HEK293 (cell line): ENCODE results near the gene METTL5.

Source experiments
- ZFP37 ChIP-seq: fragments of 450-650 bp; formaldehyde crosslinking; IDR thresholded peaks from 2 replicates; pipeline ENCODE4 v1.5.1; 2016; ENCODE audit warnings: missing biosample characterization, missing genetic modification characterization
- TF ChIP-seq, protein P1 (sequence below): fragments of 450-650 bp; formaldehyde crosslinking; IDR thresholded peaks from 2 replicates; pipeline ENCODE4 v1.5.1; 2016; ENCODE audit warnings: missing biosample characterization, missing genetic modification characterization
- TF ChIP-seq, protein P2 (sequence below): fragments of 450-650 bp; formaldehyde crosslinking; IDR thresholded peaks from 2 replicates; pipeline ENCODE4 v1.5.1; 2016; ENCODE audit warnings: missing biosample characterization, missing genetic modification characterization

DNA sequence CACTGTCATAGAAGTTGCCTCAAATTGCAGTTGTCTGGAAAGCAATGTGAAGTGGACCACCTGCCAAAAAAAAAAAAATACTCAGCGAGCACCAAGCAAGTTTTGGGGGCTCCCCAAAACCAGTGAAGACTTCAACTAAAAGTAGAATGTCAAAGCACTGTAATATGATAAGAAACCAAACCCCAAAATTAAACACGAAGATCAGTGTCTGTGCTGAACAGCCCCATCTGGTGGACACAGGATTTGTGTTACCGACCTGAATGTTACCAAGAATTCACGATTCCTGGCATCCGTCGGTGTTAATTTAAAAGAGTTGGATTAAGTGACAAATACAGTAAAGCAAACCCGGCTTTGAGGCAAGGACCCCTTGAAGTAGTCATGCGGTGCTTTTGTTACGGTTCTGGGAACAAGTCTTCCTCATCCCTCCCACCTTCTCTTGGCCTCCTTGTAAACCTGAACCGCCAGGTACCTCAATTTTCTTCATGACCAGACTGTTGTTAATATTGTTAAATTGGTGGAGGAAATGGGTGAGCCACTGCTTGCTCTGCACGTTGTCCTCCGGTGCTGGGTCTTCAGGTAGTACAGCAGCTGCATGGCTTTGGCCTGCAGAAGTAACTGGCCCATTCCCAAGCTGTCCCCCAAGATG lies 57.3 kb downstream of the METTL5 start:
- no peak for TF ChIP-seq ZFP37 (tag by site-specific recombination)
- TF ChIP-seq, protein P1, sequence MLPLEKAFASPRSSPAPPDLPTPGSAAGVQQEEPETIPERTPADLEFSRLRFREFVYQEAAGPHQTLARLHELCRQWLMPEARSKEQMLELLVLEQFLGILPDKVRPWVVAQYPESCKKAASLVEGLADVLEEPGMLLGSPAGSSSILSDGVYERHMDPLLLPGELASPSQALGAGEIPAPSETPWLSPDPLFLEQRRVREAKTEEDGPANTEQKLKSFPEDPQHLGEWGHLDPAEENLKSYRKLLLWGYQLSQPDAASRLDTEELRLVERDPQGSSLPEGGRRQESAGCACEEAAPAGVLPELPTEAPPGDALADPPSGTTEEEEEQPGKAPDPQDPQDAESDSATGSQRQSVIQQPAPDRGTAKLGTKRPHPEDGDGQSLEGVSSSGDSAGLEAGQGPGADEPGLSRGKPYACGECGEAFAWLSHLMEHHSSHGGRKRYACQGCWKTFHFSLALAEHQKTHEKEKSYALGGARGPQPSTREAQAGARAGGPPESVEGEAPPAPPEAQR (tag by site-specific recombination), result no peak
- TF ChIP-seq, protein P2, sequence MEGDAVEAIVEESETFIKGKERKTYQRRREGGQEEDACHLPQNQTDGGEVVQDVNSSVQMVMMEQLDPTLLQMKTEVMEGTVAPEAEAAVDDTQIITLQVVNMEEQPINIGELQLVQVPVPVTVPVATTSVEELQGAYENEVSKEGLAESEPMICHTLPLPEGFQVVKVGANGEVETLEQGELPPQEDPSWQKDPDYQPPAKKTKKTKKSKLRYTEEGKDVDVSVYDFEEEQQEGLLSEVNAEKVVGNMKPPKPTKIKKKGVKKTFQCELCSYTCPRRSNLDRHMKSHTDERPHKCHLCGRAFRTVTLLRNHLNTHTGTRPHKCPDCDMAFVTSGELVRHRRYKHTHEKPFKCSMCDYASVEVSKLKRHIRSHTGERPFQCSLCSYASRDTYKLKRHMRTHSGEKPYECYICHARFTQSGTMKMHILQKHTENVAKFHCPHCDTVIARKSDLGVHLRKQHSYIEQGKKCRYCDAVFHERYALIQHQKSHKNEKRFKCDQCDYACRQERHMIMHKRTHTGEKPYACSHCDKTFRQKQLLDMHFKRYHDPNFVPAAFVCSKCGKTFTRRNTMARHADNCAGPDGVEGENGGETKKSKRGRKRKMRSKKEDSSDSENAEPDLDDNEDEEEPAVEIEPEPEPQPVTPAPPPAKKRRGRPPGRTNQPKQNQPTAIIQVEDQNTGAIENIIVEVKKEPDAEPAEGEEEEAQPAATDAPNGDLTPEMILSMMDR (tag by site-specific recombination), result no peak; the same call in 1 of the 2 replicates
